ENCODE results near the gene SHB. TPM values are rescaled to one million over a fixed set of nuclear protein-coding genes. Genes with fewer than 3 reads are reported as not detected.

Gene SHB
- total RNA-seq, 2 donors from 2014 or later = 28.1 to 38.1 TPM

DNA sequence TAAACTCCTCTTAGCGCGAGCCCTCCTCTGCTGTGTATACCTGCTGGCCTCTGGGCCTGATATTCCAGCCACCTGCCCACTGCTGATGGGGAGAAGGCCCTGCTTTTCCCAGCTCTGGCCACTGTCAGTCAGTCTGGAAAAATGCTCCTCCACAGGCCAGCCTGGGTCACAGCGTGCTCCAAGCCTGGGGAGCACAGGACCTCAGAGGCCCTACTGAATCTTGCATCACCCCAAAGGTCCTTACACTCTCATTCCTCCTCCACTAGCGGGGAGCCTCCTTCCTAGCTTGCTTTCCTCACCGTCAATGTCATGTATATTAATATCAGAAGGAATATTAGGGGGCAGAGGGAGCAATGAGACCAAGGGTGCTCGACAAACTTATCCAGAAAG is 73.7 kb downstream of the SHB start:
- Histone ChIP-seq H3K9ac (ENCODE audit: extremely low read depth, low read length, poor library complexity, severe bottlenecking) (no peak overlapping the region), H3K9me3 (ENCODE audit: control insufficient read depth, low read length) (no peaks in the 10 kb centered on the region), H3K4me1 (ENCODE audit: control insufficient read depth, insufficient read depth, low read length) (peaks cover 8% of the 10 kb centered on the region), H3K4me3 (ENCODE audit: low read length) (no peak overlapping the region), H3K27ac (ENCODE audit: low read depth, low read length) (peak overlapping the region; percentile 7), H3K27me3 (ENCODE audit: control insufficient read depth, insufficient read depth, low read length, poor library complexity, severe bottlenecking) (no peaks in the 10 kb centered on the region), H3K36me3 (ENCODE audit: control insufficient read depth, insufficient read depth, low read length) (peaks cover 54% of the 10 kb centered on the region)
- TF ChIP-seq, protein P1, sequence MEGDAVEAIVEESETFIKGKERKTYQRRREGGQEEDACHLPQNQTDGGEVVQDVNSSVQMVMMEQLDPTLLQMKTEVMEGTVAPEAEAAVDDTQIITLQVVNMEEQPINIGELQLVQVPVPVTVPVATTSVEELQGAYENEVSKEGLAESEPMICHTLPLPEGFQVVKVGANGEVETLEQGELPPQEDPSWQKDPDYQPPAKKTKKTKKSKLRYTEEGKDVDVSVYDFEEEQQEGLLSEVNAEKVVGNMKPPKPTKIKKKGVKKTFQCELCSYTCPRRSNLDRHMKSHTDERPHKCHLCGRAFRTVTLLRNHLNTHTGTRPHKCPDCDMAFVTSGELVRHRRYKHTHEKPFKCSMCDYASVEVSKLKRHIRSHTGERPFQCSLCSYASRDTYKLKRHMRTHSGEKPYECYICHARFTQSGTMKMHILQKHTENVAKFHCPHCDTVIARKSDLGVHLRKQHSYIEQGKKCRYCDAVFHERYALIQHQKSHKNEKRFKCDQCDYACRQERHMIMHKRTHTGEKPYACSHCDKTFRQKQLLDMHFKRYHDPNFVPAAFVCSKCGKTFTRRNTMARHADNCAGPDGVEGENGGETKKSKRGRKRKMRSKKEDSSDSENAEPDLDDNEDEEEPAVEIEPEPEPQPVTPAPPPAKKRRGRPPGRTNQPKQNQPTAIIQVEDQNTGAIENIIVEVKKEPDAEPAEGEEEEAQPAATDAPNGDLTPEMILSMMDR (conservative IDR thresholded peaks at IDR 0.05) = no peak
- Mint-ChIP-seq H3K4me3 (no peak overlapping the region), H3K27me3 (ENCODE audit: insufficient read depth) (no peaks in the 10 kb centered on the region), H3K36me3 (ENCODE audit: low read depth) (peaks cover 9% of the 10 kb centered on the region), H3K9me3 (no peaks in the 10 kb centered on the region), H3K27ac (no peak overlapping the region), H3K4me1 (peaks cover 7% of the 10 kb centered on the region)
- no peak for DNase-seq
- WGBS, 2 experiments (ENCODE audit: insufficient coverage in 1 of 2, insufficient read length in 1 of 2) = 83 to 90% methylated on average over 1 to 4 of the region's 6 CpGs

DNA sequence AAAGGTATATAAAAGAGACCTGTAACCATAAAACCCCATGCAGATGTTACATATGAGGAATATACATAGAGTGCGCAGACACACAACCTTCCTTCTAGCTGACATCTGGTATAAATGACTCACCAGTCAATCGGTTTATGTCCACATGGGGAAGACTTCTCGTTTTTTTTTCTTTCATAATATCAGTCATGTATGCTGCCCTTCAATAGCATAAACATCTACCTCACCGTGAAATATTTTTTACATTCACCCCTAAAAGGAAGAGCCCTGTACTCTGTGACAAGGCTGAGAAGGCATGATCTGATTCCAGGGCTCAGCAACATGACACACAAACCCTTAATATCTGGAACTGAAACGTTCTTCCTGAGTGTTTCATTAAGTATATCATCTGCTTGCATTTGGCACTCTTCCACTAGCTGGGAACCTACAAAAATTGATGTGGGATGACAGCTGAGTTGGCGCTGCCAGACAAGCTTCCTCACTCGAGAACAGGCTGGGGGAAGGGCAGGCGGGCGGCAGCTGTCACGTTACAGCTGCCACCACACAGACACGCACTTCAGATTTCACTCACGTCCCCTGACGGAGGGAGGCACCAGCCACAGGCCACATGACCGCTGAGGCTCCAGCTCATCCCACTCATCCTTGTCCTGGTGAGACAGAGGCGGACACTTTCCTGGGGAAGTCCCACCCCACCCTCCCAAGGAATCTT is 74.2 kb downstream of the SHB start:
- Histone ChIP-seq H3K27me3 (ENCODE audit: control insufficient read depth, insufficient read depth, low read length, poor library complexity, severe bottlenecking) (no peaks in the 10 kb centered on the region), H3K9me3 (ENCODE audit: control insufficient read depth, low read length) (no peaks in the 10 kb centered on the region), H3K36me3 (ENCODE audit: control insufficient read depth, insufficient read depth, low read length) (peaks cover 58% of the 10 kb centered on the region), H3K9ac (ENCODE audit: extremely low read depth, low read length, poor library complexity, severe bottlenecking) (no peak overlapping the region), H3K4me3 (ENCODE audit: low read length) (no peak overlapping the region), H3K27ac (ENCODE audit: low read depth, low read length) (peak overlapping the region; percentile 69), H3K4me1 (ENCODE audit: control insufficient read depth, insufficient read depth, low read length) (peaks cover 4% of the 10 kb centered on the region)
- Mint-ChIP-seq H3K4me1 (peaks cover 5% of the 10 kb centered on the region), H3K4me3 (no peak overlapping the region), H3K27me3 (ENCODE audit: insufficient read depth) (no peaks in the 10 kb centered on the region), H3K27ac (no peak overlapping the region), H3K9me3 (no peaks in the 10 kb centered on the region), H3K36me3 (ENCODE audit: low read depth) (peaks cover 7% of the 10 kb centered on the region)
- TF ChIP-seq, protein P1 (conservative IDR thresholded peaks at IDR 0.05) = no peak
- no peak for DNase-seq
- 89 to 93% methylated on average over 11 to 15 of the region's 15 CpGs for WGBS, 2 experiments (ENCODE audit: insufficient coverage in 1 of 2, insufficient read length in 1 of 2)

DNA sequence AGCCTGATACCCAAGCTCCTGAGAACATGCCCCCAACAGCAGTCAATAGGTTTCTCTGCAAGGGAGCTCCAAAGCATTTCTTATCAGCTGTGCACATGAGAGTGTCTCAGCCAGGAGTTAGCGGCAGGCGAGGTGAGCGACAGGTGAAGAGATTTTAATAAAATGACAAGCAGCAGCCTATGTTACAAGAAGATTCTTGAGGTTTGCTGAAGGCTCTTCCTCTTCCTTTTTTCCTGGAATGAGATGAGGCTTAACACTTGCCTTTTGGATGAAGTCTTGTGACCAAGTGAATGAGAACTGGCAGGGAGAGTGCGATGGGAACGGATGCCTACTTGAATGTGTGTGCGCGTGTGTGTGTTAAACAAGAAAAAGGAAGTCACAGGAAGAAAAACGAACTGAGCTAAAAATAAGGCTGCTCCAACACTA is 76.1 kb downstream of the SHB start:
- H3K36me3 Mint-ChIP-seq (ENCODE audit: low read depth) = peaks cover 14% of the 10 kb centered on the region
- H3K9me3 Mint-ChIP-seq = no peaks in the 10 kb centered on the region
- H3K4me3 ChIP-seq (ENCODE audit: low read length) = no peak overlapping the region
- no peak overlapping the region for H3K9ac ChIP-seq (ENCODE audit: extremely low read depth, low read length, poor library complexity, severe bottlenecking)
- H3K4me1 Mint-ChIP-seq = no peaks in the 10 kb centered on the region
- H3K27ac ChIP-seq (ENCODE audit: low read depth, low read length) = no peak overlapping the region
- no peak for DNase-seq
- H3K27ac Mint-ChIP-seq = no peak overlapping the region
- 96 to 99% methylated on average over 8 of the region's 8 CpGs for WGBS, 2 experiments (ENCODE audit: insufficient coverage in 1 of 2, insufficient read length in 1 of 2)
- no peaks in the 10 kb centered on the region for H3K9me3 ChIP-seq (ENCODE audit: control insufficient read depth, low read length)
- peaks cover 69% of the 10 kb centered on the region for H3K36me3 ChIP-seq (ENCODE audit: control insufficient read depth, insufficient read depth, low read length)
- H3K27me3 ChIP-seq (ENCODE audit: control insufficient read depth, insufficient read depth, low read length, poor library complexity, severe bottlenecking) = no peaks in the 10 kb centered on the region
- H3K4me1 ChIP-seq (ENCODE audit: control insufficient read depth, insufficient read depth, low read length) = no peaks in the 10 kb centered on the region
- H3K27me3 Mint-ChIP-seq (ENCODE audit: insufficient read depth) = no peaks in the 10 kb centered on the region
- H3K4me3 Mint-ChIP-seq = no peak overlapping the region
- TF ChIP-seq, protein P1 (conservative IDR thresholded peaks at IDR 0.05) = no peak

Measured in endodermal cell (in vitro differentiated cells).